HL-60 (cell line): ENCODE data around the gene AGTR1.

Experiments used
- DNase-seq, 2 experiments: peaks; one replicate each; pipeline ENCODE4 v3.0.0-alpha.2; 2010 to 2020; ENCODE audit warnings: low read depth in 1 of 2, low spot score in 1 of 2
- H3K27ac ChIP-seq: fragments of 250-450 bp; sonication (Bioruptor Pico); replicated peaks from 2 replicates; pipeline ENCODE4 v1.5.1; 2020; ENCODE audit warnings: mild to moderate bottlenecking, moderate library complexity
- H3K27me3 ChIP-seq: fragments of 250-450 bp; sonication (Bioruptor Pico); 2 replicates; pipeline ENCODE4 v1.5.1; 2021; ENCODE audit warnings: mild to moderate bottlenecking, moderate library complexity; ENCODE audit not compliant: insufficient read depth, poor library complexity, severe bottlenecking
- H3K4me3 ChIP-seq: replicated peaks from 2 replicates; pipeline ENCODE4 v1.5.1; 2011; ENCODE audit warnings: mild to moderate bottlenecking, control low read depth, low read length; ENCODE audit not compliant: insufficient read depth
- CTCF ChIP-seq: IDR thresholded peaks from one replicate; pipeline ENCODE4 v1.5.1; 2011; ENCODE audit warnings: low read length, control low read depth, inconsistent platforms; ENCODE audit not compliant: insufficient read depth
- GABPA ChIP-seq: IDR thresholded peaks from 2 replicates; pipeline ENCODE4 v1.6.1; 2012; ENCODE audit warnings: low read depth
- POLR2AphosphoS5 ChIP-seq: IDR thresholded peaks from 2 replicates; pipeline ENCODE4 v1.6.1; 2012; ENCODE audit warnings: low read depth
- REST ChIP-seq: IDR thresholded peaks from 2 replicates; pipeline ENCODE4 v1.6.1; 2012; ENCODE audit warnings: low read depth; ENCODE audit not compliant: insufficient replicate concordance
- SPI1 ChIP-seq: IDR thresholded peaks from 2 replicates; pipeline ENCODE4 v1.6.1; 2012; ENCODE audit warnings: low read depth, mild to moderate bottlenecking, borderline replicate concordance

Gene AGTR1

GRCh38 chr3:148708409-148708808 is 10.7 kb downstream of the AGTR1 start:
- DNase-seq = no peak
- Histone ChIP-seq H3K27ac (no peak overlapping the region), H3K27me3 (peaks cover 14% of the 10 kb centered on the region), H3K4me3 (no peak overlapping the region)
- no peak for TF ChIP-seq GABPA
- no peak for TF ChIP-seq CTCF
- TF ChIP-seq POLR2AphosphoS5 = no peak
- TF ChIP-seq SPI1 = no peak
- TF ChIP-seq REST = no peak

- Histone ChIP-seq H3K4me3 (no peak overlapping the region), H3K27me3 (peaks cover 9% of the 10 kb centered on the region), H3K27ac (no peak overlapping the region)
- no peak for TF ChIP-seq REST
- TF ChIP-seq CTCF = no peak
- TF ChIP-seq POLR2AphosphoS5 = no peak
- TF ChIP-seq SPI1 = no peak
- TF ChIP-seq GABPA = no peak
- no peak for DNase-seq
These were observed 12.0 kb downstream of the AGTR1 start for GRCh38 chr3:148709560-148710253.

- DNase-seq = no peak
- H3K27me3 ChIP-seq = peaks cover 9% of the 10 kb centered on the region
- H3K27ac ChIP-seq = no peak overlapping the region
- no peak overlapping the region for H3K4me3 ChIP-seq
- TF ChIP-seq GABPA = no peak
- no peak for TF ChIP-seq REST
- TF ChIP-seq POLR2AphosphoS5 = no peak
- TF ChIP-seq CTCF = no peak
These were observed 13.0 kb downstream of the AGTR1 start for GRCh38 chr3:148710665-148711064.
